HCT116 (cell line): ENCODE results near the gene CNTN5.

Source experiments
- CEBPB ChIP-seq: IDR thresholded peaks from 2 replicates; pipeline ENCODE4 v1.6.1; 2012; ENCODE audit warnings: low read depth
- CTCF ChIP-seq, 3 experiments: fragments of 200-600 bp in 1 of 3; sonication (generic) in 1 of 3; IDR thresholded peaks in 2 of 3; conservative IDR thresholded peaks in 1 of 3; 2 replicates each; pipeline ENCODE4 v1.5.1; 2012 to 2017; ENCODE audit warnings: low read depth in 2 of 3, low read length in 2 of 3, antibody characterized with exemption in 1 of 3, borderline replicate concordance in 1 of 3, control low read depth in 1 of 3, mild to moderate bottlenecking in 1 of 3, mixed read lengths in 1 of 3, mixed run types in 1 of 3, moderate library complexity in 1 of 3; ENCODE audit not compliant: insufficient read depth in 1 of 3
- EGR1 ChIP-seq: IDR thresholded peaks from 2 replicates; pipeline ENCODE4 v1.6.1; 2012; ENCODE audit warnings: low read depth
- EZH2 ChIP-seq: fragments of 200-600 bp; sonication (generic); IDR thresholded peaks from 2 replicates; pipeline ENCODE4 v1.6.1; 2017; ENCODE audit warnings: antibody characterized with exemption, mixed run types
- MAX ChIP-seq: IDR thresholded peaks from 2 replicates; pipeline ENCODE4 v1.6.1; 2012
- POLR2A ChIP-seq: IDR thresholded peaks from 2 replicates; pipeline ENCODE4 v1.7.0; 2011; ENCODE audit warnings: borderline replicate concordance; ENCODE audit not compliant: insufficient read depth, insufficient read length; ENCODE audit errors: extremely low read depth
- POLR2AphosphoS5 ChIP-seq: IDR thresholded peaks from 2 replicates; pipeline ENCODE4 v1.6.1; 2011; ENCODE audit warnings: mild to moderate bottlenecking, low read depth, low read length, moderate library complexity
- REST ChIP-seq: IDR thresholded peaks from 2 replicates; pipeline ENCODE4 v1.6.1; 2012; ENCODE audit warnings: low read depth
- SIN3A ChIP-seq: IDR thresholded peaks from 2 replicates; pipeline ENCODE4 v1.6.1; 2012; ENCODE audit warnings: low read depth
- SRF ChIP-seq: IDR thresholded peaks from 2 replicates; pipeline ENCODE4 v1.6.1; 2012; ENCODE audit warnings: low read depth

- no peak for TF ChIP-seq CTCF (IDR thresholded peaks at IDR 0.05 in 2 of 3, conservative IDR thresholded peaks at IDR 0.05 in 1 of 3; ENCODE audit: borderline replicate concordance in 1 of 3, insufficient read depth in 1 of 3, low read depth in 2 of 3, low read length in 2 of 3)
- TF ChIP-seq SRF: no peak
- TF ChIP-seq MAX: no peak
- no peak for TF ChIP-seq CEBPB
- no peak for TF ChIP-seq SIN3A
- no peak for TF ChIP-seq POLR2A
- TF ChIP-seq POLR2AphosphoS5: no peak
- TF ChIP-seq EZH2: no peak
- no peak for TF ChIP-seq REST
- no peak for TF ChIP-seq EGR1
Measured at GRCh38 chr11:100397401-100397800, 1376.7 kb downstream of the CNTN5 start.
